GM21390 (cell line): ENCODE measurements around the gene DIPK1A.

Experiments
- ATAC-seq: cut with Tn5 transposase; IDR thresholded peaks from one replicate; pipeline ENCODE4 v1.9.1; 2021; ENCODE audit not compliant: unreplicated experiment

DIPK1A gene

DNA sequence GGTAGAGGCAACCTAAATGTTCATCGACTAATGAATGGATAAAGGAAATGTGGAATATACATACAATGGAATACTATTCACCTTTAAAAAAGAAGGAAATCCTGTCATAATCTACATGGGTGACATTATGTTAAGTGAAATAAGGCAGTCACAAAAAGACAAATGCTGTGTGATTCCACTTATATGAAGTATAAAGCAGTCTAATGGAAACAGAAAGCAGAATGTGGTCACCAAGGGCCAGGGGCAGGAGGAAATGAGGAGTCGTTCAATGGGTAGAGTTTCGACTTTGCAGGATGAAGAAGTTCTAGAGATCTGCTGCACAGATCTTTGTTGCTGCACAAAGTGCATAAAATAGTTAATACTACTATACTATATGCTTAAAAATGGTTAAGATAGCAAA is 7.8 kb downstream of the DIPK1A start:
- ATAC-seq, result peak; percentile 55

DNA sequence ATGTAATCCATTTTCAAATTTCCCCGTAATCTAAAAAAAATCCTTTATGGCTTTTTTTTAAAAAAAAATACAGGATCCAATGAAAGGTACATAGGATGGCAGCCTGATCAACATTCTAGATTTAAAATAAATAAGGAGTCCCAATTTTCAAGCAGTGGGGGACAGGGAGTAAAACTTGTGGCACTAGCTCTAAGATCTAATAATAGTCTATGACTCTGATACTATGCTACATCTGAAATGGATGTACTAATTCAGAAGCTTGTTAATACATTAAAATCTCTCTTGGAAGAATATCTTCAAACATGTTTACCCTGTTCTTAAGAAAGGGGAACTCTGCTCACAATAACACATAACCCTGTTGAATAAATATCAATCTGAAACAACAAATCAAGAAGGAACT is 8.5 kb downstream of the DIPK1A start:
- no peak for ATAC-seq

DNA sequence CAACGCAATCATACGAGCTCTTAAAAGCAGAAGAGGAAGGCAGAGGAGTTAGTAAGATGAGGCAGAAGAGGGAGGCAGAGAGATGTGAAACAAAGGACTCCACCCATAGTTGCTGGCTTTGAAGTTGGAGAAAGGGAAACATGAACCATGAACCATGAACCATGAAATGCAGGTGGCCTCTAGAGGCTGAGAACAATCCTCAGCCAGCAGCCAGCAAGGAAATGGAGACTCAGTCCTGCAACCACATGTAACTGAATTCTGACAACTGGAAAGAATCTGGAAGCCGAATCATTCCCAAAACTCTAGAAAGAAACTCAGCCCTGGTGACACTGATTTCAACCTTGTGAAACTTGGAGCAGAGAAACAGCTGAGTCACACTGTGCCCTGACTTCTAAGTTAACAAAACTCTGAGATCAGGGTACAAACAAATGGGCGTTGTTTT is 10.1 kb downstream of the DIPK1A start:
- ATAC-seq, result peak; percentile 59

DNA sequence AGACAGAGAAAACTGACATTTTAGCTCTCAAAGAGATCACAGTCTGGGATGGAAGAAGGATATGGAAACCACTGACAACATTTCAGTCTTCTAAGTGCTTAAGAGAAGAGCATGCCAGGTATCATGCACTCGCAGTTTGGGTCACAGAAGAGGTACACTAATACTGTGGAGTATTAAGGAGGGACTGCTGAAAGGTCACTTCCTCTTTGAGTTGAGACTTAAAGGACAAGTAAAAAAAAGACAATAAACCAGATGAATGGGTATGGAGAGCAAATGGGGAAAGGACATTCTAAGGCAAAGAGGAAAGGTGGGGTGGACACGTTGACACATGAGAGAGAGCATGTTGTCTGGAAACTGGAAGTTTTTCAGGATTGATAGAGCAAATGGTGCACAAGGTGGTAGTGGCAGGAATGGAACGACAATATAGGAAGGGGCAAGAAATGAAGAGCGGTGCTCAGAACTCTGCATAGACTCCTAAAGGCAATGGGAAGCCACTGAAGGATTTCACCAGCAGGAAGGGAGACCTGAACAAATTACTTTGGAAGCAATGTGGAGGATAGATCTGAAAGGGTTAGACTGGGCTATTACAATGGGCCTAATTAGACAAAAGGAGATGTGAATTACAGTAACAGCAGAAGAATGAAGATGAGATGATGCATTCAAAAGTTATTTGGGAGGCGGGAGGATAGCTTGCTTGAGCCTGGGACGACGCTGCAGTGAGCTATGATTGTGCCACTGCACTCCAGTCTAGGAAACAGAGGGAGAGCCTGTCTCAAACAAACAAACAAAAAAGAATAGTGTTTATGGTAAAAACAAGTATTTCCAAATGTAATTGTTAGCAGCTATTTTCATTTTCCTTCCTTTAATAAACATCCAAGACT is 11.1 kb downstream of the DIPK1A start:
- ATAC-seq, result peak; percentile 29

DNA sequence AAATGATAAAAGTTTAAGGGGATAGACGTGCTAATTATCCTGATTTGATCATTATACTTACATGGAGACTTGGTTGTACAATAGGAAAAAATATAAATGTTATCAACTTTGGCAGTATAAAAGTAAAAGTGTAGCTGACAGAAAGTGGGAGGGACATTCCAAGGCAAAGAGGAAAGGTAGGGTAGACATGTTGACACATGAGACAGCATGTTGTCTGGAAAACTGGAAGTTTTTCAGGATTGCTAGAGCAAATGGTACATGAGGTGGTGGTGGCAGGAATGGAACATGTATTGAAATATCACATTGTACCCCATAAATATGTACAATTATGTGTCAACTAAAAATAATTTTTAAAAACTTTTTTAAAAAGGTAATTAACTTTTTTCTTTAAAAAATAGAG is 13.2 kb downstream of the DIPK1A start:
- no peak for ATAC-seq

DNA sequence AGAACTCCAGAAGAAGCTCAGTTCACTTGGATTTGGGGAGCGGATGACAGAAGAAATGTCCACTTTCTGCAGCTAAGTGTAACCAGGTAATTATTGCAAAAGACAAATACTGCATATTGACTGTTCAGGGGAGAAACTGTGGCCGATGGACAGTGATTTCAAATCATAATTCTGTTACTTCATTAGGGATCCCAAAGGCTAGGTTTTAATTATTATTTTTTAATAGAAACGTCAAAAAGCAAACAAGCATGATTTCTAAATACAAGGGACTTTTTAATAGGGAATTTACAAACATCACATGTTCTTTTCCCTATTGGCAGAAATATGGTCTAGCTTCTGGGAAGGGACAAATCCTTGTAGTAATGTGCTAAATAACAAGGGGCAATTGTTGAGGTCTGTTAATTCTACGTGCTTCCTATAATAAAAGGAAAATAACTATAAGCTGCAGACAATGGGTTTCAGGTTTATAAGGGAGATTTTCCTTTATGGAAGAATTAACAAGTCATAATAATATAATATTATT is 15.5 kb downstream of the DIPK1A start:
- no peak for ATAC-seq

DNA sequence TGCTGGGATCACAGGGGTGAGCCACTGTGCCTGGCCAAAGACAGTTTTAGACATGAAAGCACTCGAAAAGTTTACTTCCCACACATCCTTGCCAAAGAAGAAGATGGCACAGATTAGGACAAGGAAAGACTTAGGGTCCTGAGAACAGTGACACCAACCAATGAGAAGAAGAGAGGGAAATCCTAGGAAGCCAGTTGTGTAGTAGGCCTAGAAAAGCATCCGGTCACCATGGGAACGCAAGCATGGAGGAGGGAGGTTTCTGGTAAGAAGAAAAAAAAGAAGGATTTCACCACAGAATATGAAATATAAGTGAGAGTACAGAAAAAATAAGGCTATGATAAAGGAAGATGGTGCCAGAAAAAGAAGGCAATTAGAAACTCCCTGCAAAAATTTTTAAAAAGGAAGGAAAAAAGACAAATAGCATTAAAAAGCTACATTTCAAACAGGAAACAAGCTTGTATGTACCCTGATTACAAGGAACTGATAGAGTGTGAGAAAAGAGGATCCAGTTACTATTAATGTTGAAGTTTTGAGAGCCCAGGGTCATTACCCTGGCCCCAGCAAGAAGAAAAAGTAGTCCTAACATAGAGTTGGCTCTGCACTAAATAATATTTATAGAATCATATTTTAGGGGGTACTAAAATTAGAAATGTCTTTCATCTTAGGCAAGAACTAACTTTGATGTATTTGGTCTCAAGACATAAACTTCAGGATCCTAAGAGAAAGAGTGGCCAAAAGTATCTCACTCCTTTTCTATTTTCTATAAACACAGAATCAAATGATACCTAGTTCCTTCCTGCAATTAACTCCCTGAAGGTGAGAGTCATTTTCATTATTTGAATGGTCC is 16.1 kb downstream of the DIPK1A start:
- no peak for ATAC-seq

DNA sequence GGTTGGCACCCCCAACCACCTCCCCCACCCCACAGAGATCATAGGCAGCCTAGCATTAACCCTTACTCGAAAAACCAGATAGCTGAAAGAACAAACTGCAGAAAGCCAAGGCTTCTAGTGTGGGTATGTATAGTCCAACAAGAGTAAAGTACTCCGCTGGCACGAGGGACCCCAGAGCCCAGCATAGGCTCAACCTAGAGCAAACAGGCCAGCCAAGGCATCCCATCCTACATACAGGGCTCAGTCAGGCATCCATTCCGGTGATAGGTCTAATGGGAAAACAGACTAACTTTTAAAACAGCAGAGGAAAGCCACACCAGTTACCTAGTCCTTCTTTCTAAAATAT is 17.8 kb downstream of the DIPK1A start:
- no peak for ATAC-seq

DNA sequence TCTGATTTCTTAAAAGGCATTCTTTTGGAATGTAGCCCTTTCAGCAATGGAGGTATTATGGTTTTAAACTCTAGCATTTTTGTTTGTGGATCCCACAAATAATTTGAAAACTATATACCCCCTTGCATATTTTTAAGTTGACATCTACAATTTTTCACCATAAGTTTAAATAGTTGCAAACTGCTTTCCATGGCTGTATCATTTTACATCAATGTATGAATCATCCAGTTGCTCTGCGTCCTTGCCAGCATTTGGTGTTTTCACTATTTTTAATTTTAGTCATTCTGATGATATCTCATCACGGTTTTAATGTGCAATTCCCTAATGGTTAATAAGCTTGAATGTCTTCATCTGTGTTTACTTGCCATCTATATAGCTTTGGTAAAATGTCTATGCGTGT is 20.7 kb downstream of the DIPK1A start:
- no peak for ATAC-seq

DNA sequence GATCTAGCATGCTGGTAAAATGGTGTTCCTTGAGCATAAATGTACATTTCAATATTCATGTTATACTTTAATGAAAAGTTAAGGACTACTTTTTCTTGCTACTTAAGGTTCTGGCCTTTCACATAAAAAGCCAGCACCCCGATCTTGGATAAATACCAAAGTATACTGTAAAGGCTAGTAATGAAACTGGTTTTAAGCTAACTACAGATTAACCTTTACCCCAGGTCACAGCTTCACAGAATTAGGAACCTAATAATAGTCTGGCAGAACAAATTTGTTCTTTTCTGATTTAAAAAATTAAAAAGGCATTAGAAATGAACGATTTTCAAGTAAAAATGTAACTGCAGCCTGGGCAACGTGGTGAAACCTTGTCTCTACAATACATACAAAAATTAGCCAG is 23.5 kb downstream of the DIPK1A start:
- ATAC-seq, result no peak

DNA sequence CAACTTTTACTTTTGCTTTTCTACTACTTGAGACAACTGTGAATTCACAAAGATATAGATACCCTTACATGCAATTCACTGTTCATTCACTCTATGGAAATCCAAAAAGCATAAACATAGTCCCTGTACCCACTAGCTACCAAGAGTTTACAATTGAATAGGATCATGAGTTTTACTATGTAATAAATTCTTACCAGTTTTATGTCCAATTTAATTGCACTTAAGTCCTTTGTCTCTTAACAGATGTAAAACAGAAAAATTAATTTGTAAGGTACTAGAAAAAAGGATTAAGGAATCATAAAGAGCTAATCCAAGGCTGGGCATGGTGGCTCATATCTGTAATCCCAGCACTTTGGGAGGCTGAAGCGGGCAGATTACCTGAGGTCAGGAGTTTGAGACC is 24.4 kb downstream of the DIPK1A start:
- no peak for ATAC-seq

DNA sequence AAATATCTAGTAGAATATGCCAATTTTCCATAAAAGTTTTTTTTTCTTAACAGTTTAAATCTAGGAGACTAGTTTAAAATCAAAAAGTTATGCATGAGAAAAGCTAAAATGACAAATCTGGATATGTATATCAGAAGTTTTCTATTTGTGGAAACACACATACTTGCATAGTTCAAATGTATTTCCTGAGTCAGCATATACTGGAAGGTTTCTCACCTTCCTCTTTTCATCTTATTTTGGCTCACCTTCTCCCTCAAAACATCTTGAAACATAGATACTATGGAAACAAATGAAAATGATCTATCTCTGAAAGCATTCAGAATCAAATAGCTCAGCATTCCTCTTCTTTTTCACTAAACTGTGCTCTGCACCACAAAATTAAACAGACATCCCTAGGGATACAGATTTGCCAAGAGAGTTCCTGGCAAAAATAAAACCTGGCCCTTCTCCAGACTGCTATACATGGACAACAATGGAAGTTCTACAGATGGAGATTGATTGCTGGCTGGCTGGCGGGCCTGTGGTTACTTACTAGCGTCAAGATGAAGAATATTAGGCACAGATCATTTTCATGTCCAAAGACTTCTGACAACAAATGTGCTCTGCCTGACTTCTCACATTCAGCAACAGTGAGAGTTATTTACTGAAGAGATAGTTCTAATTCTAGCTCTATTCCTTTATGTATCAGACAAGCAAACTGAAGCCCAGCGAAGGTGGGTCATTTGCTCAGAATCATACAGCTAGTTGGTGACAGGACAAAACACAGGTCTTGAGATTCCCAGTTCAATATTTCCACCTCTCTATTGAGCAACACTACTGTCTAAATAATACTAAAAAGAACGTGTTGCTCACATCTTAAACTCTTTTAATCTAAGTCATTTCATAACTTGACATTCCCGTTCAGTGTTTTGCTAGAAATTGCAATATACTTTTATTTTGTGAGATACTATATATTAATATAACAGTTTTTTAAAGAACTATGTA is 26.6 kb downstream of the DIPK1A start:
- ATAC-seq, result no peak

DNA sequence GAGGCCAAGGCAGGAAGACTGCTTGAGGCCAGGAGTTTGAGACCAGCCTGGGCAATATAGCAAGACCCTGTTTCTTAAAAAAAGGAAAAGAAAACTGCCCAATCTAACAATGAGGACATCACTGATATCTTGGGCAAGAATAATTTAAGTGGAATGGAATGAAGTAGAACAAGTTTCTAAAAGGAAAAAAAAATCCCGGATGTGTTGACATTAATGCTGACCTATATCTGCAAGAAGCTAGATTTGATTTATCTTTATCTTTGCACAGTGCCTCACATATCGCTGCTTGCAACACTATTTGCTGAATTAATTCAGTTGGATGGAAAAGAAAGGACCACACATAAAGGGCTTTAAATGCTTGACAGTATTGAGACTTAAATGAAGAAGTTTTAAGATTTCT is 27.8 kb downstream of the DIPK1A start:
- ATAC-seq, result no peak

DNA sequence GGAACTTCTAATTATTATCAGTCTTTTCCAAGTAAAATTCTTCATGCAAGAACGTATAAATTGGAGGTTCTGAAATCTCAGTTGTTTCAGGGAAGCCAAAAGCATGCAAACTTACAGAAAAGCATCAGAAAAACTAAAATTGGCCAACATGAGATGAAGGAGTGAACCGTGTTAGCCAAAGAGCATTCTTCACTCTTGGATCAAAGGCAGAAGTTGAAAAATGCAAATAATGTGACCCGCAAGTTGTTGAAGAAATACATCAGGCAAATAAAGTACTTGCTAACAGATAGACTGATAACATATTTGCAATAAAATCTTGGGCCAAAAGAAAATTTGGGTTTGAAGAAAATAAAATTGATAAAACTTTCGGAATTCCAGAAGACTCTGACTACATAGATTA is 29.6 kb downstream of the DIPK1A start:
- no peak for ATAC-seq

DNA sequence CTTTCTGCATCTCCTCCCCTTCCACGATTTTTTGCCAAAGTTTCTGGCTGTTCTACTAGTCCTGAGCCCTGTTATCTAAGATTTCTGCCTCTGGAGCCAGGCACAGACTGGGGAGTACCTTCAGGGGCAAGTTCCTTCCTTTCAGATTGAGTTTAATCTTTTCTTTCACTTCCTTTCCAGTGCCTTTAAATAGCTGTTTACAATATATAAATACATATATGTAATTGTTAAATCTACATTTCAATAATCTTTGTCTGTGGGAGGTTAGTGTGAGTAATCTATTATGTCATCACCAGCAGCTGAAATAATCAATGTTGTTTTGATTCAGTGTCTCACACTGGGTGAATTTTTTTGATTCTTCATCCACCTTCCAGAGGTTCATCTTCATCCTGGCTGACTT is 31.8 kb downstream of the DIPK1A start:
- ATAC-seq, result peak; percentile 64

DNA sequence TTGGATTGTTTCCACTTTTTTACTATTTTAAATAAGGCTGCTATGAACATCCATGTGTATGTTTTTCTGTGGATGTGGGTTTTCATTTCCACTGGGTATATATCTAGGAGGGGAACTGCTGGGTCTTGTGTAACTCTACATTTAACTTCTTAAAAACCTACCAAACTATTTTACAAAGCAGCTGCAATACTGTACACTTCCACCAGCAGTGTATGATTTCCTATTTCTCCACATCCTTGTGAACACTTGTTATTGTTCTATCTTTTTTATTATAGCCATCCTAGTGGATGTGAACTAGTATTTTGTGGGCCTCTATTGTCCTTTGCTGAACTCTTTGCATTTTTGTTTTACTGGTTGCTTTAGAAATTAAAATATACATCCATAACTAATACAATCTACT is 33.4 kb downstream of the DIPK1A start:
- ATAC-seq, result no peak

DNA sequence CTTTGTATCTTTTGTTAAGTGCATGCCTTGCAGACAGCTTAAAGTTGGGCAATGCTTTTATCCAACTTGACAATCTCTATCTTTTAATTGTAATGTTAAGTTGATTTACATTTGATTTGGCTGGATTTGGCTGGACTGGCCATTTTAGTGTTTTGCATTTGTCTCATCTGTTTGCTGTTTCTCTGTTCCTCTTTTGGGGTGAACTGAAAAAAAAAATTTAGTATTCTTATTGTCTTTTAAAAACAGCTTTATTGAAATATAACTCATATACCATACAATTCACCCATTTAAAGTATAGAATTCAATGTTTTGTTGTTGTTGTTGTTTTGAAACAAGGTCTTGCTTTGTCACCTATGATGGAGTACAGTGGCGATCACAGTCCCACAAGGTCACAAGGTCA is 34.4 kb downstream of the DIPK1A start:
- no peak for ATAC-seq

DNA sequence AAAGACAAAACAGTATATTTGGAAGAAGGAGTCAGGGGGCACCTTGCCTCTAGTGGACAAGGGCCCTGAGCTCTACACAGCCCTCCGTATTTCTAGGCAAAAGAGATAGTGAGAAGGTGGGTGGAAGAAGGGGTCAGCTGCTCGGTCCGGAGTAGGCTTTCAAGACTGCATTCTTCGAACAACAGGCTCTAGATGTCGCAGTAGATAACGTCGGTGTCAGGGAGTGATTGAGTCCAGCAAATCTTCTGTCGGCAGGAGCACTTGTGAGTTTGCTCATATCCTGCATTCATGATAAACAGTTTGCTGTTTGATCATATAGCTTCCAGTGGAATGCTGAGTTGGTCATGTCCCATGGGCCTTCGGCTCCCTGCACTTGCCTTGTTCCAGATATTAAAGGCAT is 36.8 kb downstream of the DIPK1A start:
- no peak for ATAC-seq

DNA sequence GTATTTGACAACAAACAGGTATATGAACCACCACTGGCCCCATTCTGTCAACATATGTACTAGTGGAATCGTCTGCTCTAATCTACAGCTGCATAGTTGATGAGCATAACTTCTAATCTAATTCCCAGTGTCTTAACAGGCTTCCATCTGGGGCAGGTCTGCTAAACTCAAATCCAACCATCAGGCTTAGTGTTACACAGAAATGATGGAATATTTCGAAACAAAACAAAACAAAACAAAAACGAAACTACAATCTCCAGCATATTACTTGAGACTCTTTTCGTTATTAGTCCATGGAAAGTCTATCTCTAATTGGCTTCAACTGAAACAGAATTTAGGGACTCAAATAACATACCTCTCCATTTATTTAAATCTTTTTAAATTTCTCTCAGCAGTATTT is 37.6 kb downstream of the DIPK1A start:
- no peak for ATAC-seq

DNA sequence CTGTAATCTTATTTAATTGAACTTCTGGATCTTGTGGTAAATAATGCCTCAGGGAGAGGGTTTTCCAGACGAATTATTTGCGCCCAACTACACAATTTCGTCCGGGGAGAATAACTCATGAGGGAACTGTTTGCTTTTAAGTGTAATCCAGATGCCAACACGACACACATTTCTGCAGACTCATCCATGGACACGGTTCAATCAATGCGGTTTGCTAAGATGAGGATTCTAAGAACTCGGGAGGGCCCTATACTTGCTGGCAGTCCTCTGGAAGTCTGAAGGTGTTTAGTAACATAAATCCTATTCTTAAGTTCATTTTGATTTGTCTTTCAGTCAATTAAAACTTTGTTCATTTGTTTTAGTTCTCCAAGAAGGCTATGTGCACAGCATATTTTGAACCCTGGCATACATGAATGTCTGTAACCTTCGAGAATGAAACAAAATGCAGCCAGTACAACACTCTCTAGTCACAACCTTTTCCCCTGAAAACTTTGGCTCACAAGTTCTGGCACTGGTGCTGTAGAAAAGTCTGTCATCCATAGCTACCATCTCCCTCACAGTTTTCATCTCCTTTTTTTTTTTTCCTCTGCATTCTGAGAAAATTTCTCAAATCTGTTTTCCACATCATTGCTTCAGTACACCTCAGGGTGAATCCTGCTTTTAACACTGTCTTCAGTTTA is 38.8 kb downstream of the DIPK1A start:
- ATAC-seq, result no peak
